SK-N-MC (cell line): Measurements from ENCODE around the gene BMS1.

Experiments used
- EZH2 ChIP-seq: fragments of 200-600 bp; sonication (generic); IDR thresholded peaks from one replicate; pipeline ENCODE4 v1.6.1; 2017; ENCODE audit warnings: antibody characterized with exemption
- POLR2AphosphoS5 ChIP-seq: IDR thresholded peaks from 2 replicates; pipeline ENCODE4 v1.6.1; 2012; ENCODE audit warnings: mild to moderate bottlenecking, low read depth, low read length, borderline replicate concordance

GRCh38 chr10:42878134-42878820, 95.7 kb downstream of the BMS1 start:
- TF ChIP-seq EZH2 (no peak), POLR2AphosphoS5 (no peak)
